OCI-LY1 (cell line): ENCODE data around the gene TMC5.
"Not testable (repeated sequence)": the region's sequence is repeated elsewhere in the genome, so short reads cannot be mapped to it uniquely, and the experiment has no call there.

ENCODE experiments used
- H2AFZ ChIP-seq: fragments of 200-600 bp; sonication (generic), shearing (Covaris generic); 2 replicates; pipeline ENCODE4 v1.6.0; 2014; ENCODE audit warnings: antibody characterized with exemption, mild to moderate bottlenecking, low read length
- H3F3A ChIP-seq: fragments of 200-600 bp; sonication (generic), shearing (Covaris generic); 2 replicates; pipeline ENCODE4 v1.6.0; 2014; ENCODE audit warnings: mild to moderate bottlenecking, antibody characterized with exemption, low read length, moderate library complexity; ENCODE audit not compliant: insufficient read depth
- H3K27ac ChIP-seq: fragments of 200-600 bp; sonication (generic); 2 replicates; pipeline ENCODE4 v1.5.1; 2014; ENCODE audit warnings: low read length, mixed run types, mild to moderate bottlenecking, low read depth; ENCODE audit not compliant: poor library complexity, severe bottlenecking
- H3K27me3 ChIP-seq: fragments of 200-600 bp; sonication (generic); 2 replicates; pipeline ENCODE4 v1.6.0; 2014; ENCODE audit warnings: antibody characterized with exemption, mild to moderate bottlenecking, low read length, moderate library complexity; ENCODE audit not compliant: insufficient read depth
- H3K36me3 ChIP-seq: fragments of 200-600 bp; sonication (generic); 2 replicates; pipeline ENCODE4 v1.6.1; 2014; ENCODE audit warnings: mild to moderate bottlenecking, antibody characterized with exemption, low read length, moderate library complexity, mixed read lengths; ENCODE audit not compliant: insufficient read depth
- H3K4me1 ChIP-seq: fragments of 200-600 bp; sonication (generic); 2 replicates; pipeline ENCODE4 v1.5.1; 2014; ENCODE audit warnings: mild to moderate bottlenecking, low read length, moderate library complexity; ENCODE audit not compliant: insufficient read depth, severe bottlenecking
- H3K4me2 ChIP-seq: fragments of 200-600 bp; sonication (generic), shearing (Covaris generic); 2 replicates; pipeline ENCODE4 v1.6.1; 2014; ENCODE audit warnings: low read length
- H3K4me3 ChIP-seq: fragments of 200-600 bp; sonication (generic); 2 replicates; pipeline ENCODE4 v1.5.1; 2014; ENCODE audit warnings: low read length, low read depth, mild to moderate bottlenecking, mixed read lengths; ENCODE audit not compliant: poor library complexity, severe bottlenecking
- H3K79me2 ChIP-seq: fragments of 200-600 bp; shearing (Covaris generic); 2 replicates; pipeline ENCODE4 v1.6.1; 2016; ENCODE audit warnings: mixed run types, low read length, mixed read lengths; ENCODE audit not compliant: insufficient read depth
- H3K9ac ChIP-seq: fragments of 200-600 bp; sonication (generic), shearing (Covaris generic); 2 replicates; pipeline ENCODE4 v1.6.1; 2014; ENCODE audit warnings: mild to moderate bottlenecking, low read length, mixed read lengths
- H3K9me2 ChIP-seq: fragments of 200-600 bp; sonication (generic), shearing (Covaris generic); 2 replicates; pipeline ENCODE4 v1.6.1; 2014; ENCODE audit warnings: low read depth, mild to moderate bottlenecking, low read length, mixed read lengths
- H3K9me3 ChIP-seq: fragments of 200-600 bp; shearing (Covaris generic); 2 replicates; pipeline ENCODE4 v1.6.1; 2014; ENCODE audit warnings: low read length, mixed read lengths
- H4K20me1 ChIP-seq: fragments of 200-600 bp; sonication (generic), shearing (Covaris generic); 2 replicates; pipeline ENCODE4 v1.6.0; 2016; ENCODE audit warnings: mild to moderate bottlenecking, low read length; ENCODE audit not compliant: insufficient read depth
- CTCF ChIP-seq: fragments of 200-600 bp; sonication (generic), shearing (Covaris generic); IDR thresholded peaks from 2 replicates; pipeline ENCODE4 v1.5.1; 2017; ENCODE audit warnings: mild to moderate bottlenecking, antibody characterized with exemption, low read length, moderate library complexity, mixed read lengths
- EZH2 ChIP-seq: fragments of 200-600 bp; sonication (generic), shearing (Covaris generic); IDR thresholded peaks from 2 replicates; pipeline ENCODE4 v1.8.0; 2017; ENCODE audit warnings: borderline replicate concordance, mixed run types, mild to moderate bottlenecking, antibody characterized with exemption, low read length, moderate library complexity, mixed read lengths

The TMC5 gene

GRCh38 chr16:19532601-19533000 is 114.9 kb downstream of the TMC5 start:
- H3K36me3 ChIP-seq: peaks cover 82% of the 10 kb centered on the region
- no peaks in the 10 kb centered on the region for H3F3A ChIP-seq
- no peak overlapping the region for H3K4me2 ChIP-seq
- H3K27me3 ChIP-seq: no peaks in the 10 kb centered on the region
- H3K4me3 ChIP-seq: no peak overlapping the region
- H3K9me2 ChIP-seq: no peaks in the 10 kb centered on the region
- no peaks in the 10 kb centered on the region for H3K79me2 ChIP-seq
- TF ChIP-seq CTCF (no peak), EZH2 (no peak)
- H2AFZ ChIP-seq: no peak overlapping the region
- H4K20me1 ChIP-seq: no peaks in the 10 kb centered on the region
- no peak overlapping the region for H3K9ac ChIP-seq
- H3K4me1 ChIP-seq: no peaks in the 10 kb centered on the region
- no peaks in the 10 kb centered on the region for H3K9me3 ChIP-seq
- H3K27ac ChIP-seq: no peak overlapping the region

- H3K9me2 ChIP-seq: no peaks in the 10 kb centered on the region
- H3K36me3 ChIP-seq: peaks cover 91% of the 10 kb centered on the region
- no peak overlapping the region for H3K4me3 ChIP-seq
- H3K9me3 ChIP-seq: no peaks in the 10 kb centered on the region
- H4K20me1 ChIP-seq: no peaks in the 10 kb centered on the region
- no peak overlapping the region for H2AFZ ChIP-seq
- no peaks in the 10 kb centered on the region; the same call in 1 of the 2 replicates for H3F3A ChIP-seq
- no peaks in the 10 kb centered on the region for H3K4me1 ChIP-seq
- no peaks in the 10 kb centered on the region for H3K79me2 ChIP-seq
- no peak overlapping the region for H3K9ac ChIP-seq
- no peaks in the 10 kb centered on the region for H3K27me3 ChIP-seq
- H3K4me2 ChIP-seq: no peak overlapping the region
- H3K27ac ChIP-seq: no peak overlapping the region
- TF ChIP-seq EZH2 (no peak), CTCF (no peak)
Measured at GRCh38 chr16:19540241-19540970, 122.7 kb downstream of the TMC5 start.

- Histone ChIP-seq H3K9me2 (no peaks in the 10 kb centered on the region), H3K36me3 (peaks cover 88% of the 10 kb centered on the region), H3K4me3 (no peak overlapping the region), H3K9me3 (no peaks in the 10 kb centered on the region), H3K9ac (no peak overlapping the region), H3K27me3 (no peaks in the 10 kb centered on the region), H3K79me2 (no peaks in the 10 kb centered on the region), H4K20me1 (no peaks in the 10 kb centered on the region), H3F3A (no peaks in the 10 kb centered on the region; the same call in 1 of the 2 replicates), H3K4me1 (no peaks in the 10 kb centered on the region), H2AFZ (no peak overlapping the region), H3K4me2 (no peak overlapping the region), H3K27ac (no peak overlapping the region)
- TF ChIP-seq CTCF (no peak), EZH2 (no peak)
Measured at GRCh38 chr16:19542138-19542821, 124.6 kb downstream of the TMC5 start.

- peaks cover 89% of the 10 kb centered on the region for H3K36me3 ChIP-seq
- H3K79me2 ChIP-seq, H3K4me1 ChIP-seq, H3F3A ChIP-seq, H3K27me3 ChIP-seq, H3K9me2 ChIP-seq, H3K9ac ChIP-seq, H3K9me3 ChIP-seq, H2AFZ ChIP-seq, H3K4me3 ChIP-seq, H4K20me1 ChIP-seq, H3K4me2 ChIP-seq, H3K27ac ChIP-seq: not testable (repeated sequence)
Measured at GRCh38 chr16:19543278-19543996, 125.8 kb downstream of the TMC5 start.
